ENCODE data around the gene DRD3.

The DRD3 gene

GRCh38 chr3:114119776-114120175 is 59.1 kb downstream of the DRD3 start:
- no peak for DNase-seq

- no peak for DNase-seq
Measured at GRCh38 chr3:114115143-114115542, 63.7 kb downstream of the DRD3 start.

GRCh38 chr3:114114719-114115118 is 64.1 kb downstream of the DRD3 start:
- DNase-seq, result no peak

GRCh38 chr3:114112696-114113095 is 66.2 kb downstream of the DRD3 start:
- no peak for DNase-seq

- no peak for DNase-seq
Measured at GRCh38 chr3:114111060-114111770, 67.6 kb downstream of the DRD3 start.

- DNase-seq, result no peak
Measured at GRCh38 chr3:114110439-114110838, 68.4 kb downstream of the DRD3 start.

- DNase-seq, result no peak
Measured at GRCh38 chr3:114108137-114108536, 70.7 kb downstream of the DRD3 start.

- no peak for DNase-seq
Measured at GRCh38 chr3:114104414-114104813, 74.4 kb downstream of the DRD3 start.

GRCh38 chr3:114103858-114104257 is 75.0 kb downstream of the DRD3 start:
- DNase-seq, result no peak

GRCh38 chr3:114103181-114103580 is 75.7 kb downstream of the DRD3 start:
- no peak for DNase-seq

GRCh38 chr3:114101101-114101500 is 77.8 kb downstream of the DRD3 start:
- DNase-seq, result no peak

- no peak for DNase-seq
Measured at GRCh38 chr3:114095796-114096195, 83.1 kb downstream of the DRD3 start.

- DNase-seq, result no peak
Measured at GRCh38 chr3:114093596-114093995, 85.3 kb downstream of the DRD3 start.

- no peak for DNase-seq
Measured at GRCh38 chr3:114093016-114093380, 85.9 kb downstream of the DRD3 start.

- no peak for DNase-seq
Measured at GRCh38 chr3:114092151-114093015, 86.5 kb downstream of the DRD3 start.

- DNase-seq, result no peak
Measured at GRCh38 chr3:114089675-114090074, 89.2 kb downstream of the DRD3 start.

GRCh38 chr3:114086356-114086755 is 92.5 kb downstream of the DRD3 start:
- DNase-seq, result no peak

- no peak for DNase-seq
Measured at GRCh38 chr3:114083112-114083511, 95.7 kb downstream of the DRD3 start.

GRCh38 chr3:114081037-114081436 is 97.8 kb downstream of the DRD3 start:
- no peak for DNase-seq

GRCh38 chr3:114080201-114080600 is 98.7 kb downstream of the DRD3 start:
- DNase-seq, result no peak

GRCh38 chr3:114079761-114080160 is 99.1 kb downstream of the DRD3 start:
- DNase-seq, result no peak

GRCh38 chr3:114078126-114078525 is 100.7 kb downstream of the DRD3 start:
- DNase-seq, result no peak
